SIG-M5 treated with dmso at 0.1 percent for 504 hours (cell line): ENCODE results near the gene BBX.

Experiments
- DNase-seq: peaks from one replicate; lab custom pipeline; 2025; ENCODE audit not compliant: unreplicated experiment; lab: John Stamatoyannopoulos, UW

The BBX gene

DNA sequence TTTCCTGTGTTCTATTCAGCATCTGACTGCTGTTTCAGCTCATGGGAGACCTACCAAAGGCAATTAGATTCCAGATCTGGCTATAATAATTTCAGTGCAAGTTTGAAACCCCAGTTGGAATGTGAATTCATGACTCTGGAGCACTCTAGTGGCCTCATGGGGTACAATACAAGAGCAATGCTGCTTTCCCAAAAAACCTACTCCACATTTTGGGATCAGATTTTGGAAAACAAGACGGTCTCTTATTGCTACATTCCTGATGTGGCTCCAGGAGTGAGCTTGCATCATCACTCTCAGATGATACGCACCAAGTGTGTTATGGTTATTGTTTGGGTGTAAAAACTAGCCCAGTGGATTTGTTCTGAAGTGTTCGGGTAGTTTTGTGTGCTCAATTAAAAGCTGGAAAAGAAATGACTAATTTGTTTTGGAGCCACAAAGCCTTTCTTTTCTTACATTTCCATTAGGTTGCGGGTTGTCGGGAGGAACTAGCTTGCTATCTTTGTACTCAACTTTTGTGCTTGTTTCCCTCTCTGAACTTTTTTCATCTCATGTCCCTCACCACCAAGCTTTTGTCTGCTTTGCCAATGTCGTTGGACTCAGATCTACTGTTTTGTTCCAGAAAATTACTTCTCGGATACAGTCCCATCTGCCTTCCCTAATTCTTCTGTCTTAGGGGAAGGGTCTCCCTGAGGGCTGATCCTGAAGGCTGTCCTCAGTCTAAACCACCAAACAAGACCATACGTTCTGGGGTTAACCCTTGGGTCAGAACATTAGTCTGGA, 272.1 kb downstream of the BBX start:
- no peak for DNase-seq

DNA sequence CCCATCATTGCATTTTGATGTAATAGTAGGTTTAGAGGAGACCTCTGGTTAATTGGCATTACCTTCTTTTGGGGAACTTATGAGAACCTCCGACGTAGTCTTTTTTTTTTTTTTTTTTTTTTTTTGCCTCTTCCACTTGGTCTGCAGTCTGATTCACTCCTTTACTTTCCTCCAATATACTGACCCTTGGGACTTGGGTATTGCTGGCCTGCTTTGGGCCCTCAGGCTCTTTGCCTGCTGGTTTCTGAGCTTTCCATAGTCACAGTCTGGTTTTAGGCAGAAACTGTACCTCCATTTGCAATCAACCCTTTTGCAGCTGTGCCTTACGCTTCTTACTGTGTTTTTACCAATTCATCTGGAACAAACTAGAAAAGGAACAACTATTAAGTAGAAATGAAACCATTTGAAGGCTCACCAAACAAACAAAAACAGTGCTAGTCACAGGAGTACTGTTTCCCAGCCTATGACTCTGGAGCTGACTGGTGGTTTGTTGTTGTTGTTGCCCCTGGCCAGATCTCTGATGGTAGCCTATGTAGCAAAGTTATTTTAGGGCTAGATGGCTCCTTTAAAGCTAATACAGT, 272.8 kb downstream of the BBX start:
- no peak for DNase-seq

DNA sequence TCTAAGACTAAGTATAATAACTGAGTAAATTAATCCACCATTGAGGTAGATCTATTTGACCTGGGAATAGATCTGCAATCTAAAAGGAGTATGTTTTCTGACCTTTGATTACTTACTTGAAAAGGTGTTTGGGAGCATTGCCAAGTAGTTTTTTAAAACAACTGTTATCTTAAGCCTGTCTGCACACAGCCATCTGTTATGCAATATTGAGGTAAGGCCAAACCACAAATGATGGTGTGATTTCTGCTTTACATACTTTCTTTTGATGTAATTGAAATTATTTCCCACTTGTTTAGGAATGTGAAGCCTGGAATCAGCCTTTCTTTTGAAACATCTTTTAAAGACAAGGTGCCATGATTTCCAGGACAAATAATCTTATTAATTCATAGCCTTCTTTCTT, 274.0 kb downstream of the BBX start:
- DNase-seq: peak; percentile 41

DNA sequence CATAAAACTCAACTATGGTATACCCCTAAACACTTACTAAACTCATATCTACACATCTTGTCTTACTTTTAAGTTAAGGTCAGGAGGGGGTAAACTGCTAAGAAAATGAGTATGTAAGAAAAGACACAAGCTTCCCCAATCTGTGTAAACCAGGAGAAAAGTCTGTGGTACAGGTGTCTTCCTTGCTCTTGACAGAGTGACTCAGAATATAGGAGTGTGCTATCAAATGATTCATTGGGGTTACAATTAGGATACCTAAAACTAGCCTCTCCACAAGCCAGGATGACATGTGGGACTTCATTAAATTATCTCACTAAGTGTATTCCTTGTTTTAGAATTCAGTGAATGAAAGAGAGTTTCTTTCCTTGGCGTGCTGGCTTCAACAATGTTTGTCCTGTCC, 274.8 kb downstream of the BBX start:
- no peak for DNase-seq

DNA sequence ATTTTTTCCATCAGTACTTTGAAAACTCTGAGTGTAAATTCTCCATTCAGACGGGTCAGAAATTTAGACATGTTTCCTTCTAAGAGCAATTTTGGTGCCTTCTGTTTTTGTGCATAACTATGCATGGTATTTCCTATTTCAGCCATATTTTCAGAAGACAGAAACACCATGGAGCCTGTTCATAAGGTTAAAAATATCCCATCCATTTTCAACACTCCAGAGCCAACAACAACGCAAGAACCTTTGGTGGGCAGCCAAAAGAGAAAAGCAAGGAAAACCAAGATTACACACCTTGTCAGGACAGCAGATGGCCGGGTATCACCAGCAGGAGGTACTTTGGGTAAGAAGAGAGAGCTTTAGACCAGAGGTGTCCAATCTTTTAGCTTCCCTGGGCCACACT, 275.6 kb downstream of the BBX start:
- DNase-seq: no peak

DNA sequence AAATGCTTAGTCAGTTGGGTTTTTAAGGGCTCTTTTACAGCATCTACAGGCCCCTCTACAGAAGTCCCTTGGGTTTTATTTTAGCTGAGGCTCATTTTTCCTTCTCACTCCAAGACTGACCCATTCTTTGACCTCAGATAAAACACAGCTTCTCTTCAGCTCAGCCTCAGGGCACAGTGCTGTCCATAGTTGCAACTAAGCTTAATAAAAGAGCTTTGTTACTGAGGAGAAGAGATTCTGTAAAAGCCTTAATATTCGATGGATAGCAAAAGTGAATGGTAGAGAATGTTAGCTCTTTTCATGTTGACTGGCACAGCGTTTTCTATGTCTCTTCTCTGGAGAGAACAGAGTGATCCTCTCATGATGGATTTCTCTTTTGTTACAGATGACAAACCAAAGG, 277.9 kb downstream of the BBX start:
- no peak for DNase-seq

DNA sequence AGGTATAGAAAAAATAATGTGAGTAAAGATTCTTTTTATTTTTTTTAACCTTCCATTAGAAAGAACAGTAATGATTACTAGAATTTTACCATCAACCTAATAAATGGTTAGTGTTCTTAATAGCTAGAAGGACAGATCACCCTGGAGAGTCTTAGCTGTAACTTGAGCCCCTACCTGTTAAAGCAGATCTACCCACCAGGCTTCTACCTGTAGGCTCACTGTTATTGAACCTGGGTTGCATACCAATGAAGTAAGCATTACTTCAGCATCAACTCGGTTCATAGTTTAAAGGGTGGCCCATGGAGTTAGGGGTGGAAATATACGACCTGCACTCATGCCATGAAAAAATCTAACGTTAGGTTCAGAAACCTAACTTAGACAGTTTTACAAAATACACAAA, 280.4 kb downstream of the BBX start:
- no peak for DNase-seq

DNA sequence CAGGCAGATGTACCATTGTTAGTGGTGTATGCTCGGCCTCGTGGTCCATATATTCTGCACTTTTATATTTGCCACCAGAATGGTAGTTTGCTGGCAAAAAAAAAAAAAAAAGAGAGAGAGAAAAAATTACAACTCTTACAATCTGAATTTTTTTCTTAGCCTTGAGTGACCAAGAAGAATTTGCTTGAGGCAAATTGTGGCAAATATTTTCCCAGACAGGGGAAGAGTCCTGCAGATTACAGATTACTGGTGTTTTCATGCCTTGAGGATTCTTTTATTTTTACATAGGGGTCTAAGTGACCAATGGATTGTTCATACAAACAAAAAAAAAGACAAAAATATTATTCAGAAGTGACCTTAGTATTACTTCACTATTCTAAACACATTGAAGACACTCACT, 283.3 kb downstream of the BBX start:
- DNase-seq: no peak

DNA sequence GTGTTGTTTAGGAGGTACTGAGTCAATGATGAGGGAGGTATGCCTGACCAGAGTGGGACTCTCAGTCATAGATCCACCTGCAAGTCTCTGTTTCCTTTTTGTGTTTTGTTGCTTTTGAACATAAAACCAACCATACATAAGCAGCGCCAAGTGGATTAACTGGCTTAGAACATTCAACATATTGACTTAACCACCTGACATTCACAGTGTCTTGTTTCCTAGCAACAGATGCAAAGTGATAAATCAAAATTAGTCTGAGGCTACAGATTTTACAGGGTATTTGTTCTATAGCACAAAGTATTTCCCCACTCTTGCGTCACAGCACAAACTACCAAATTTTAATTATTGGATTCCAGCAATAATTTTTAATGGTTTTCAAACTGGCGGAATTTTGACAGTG, 283.8 kb downstream of the BBX start:
- no peak for DNase-seq

DNA sequence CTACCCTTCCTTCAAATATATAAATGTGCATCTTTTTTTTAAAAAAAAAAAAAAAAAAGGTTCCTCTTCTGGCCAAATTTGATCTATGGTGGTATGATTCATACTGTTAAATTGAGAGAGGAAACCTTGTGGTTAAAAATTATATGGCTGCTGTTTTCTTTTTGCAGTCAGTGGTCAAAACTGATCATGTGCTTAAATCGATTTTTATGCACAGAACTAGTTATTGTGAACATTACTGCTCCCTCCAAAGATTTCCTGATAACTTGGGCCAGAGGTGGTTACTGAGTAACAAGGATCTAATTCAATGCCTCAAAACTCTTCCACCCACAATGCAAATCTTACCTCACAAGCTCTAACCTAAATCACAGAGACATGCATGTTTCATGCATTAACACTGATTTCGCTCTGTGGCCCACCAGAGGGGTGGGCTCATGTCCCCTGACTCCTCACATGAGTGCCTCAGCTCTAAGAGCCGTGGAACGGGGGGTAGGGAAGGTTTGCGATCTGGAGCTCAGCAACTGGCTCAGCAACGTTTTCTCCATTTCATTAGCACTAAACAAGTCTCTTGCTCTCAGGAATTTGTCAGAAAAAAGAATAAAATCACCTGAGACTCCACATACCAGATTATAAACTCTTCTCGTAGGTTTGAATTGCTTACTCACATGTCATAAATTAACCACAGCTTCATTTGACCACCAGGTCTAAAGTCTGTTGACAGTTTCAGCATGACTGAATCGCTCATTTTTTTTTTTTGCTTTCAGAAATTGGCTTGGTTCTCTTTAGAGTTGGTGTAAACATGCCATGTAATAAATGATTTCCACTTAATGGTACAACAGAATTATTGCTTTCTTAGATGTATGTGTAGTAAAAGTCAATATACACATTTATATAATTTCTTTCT, 287.7 kb downstream of the BBX start:
- DNase-seq: peak; percentile 34

DNA sequence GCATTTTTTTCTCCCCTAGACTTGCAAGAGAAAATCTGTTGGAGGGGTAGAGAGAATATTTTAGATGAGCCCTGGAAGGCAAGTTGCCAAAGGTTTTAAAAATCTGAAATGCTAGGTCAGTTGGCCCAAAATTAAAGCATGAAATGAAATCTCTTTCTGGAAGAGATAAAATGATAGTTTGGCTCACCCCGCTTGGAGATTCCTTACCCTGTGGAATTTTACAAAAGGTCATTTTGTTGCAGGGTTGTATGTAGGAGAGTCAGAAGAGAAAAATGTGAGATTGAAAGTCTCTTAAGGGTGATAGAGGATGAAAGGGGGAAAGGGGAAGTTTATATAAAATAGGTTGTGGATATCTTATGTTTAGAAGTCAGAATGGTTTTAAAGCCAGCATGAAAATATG, 290.3 kb downstream of the BBX start:
- no peak for DNase-seq

DNA sequence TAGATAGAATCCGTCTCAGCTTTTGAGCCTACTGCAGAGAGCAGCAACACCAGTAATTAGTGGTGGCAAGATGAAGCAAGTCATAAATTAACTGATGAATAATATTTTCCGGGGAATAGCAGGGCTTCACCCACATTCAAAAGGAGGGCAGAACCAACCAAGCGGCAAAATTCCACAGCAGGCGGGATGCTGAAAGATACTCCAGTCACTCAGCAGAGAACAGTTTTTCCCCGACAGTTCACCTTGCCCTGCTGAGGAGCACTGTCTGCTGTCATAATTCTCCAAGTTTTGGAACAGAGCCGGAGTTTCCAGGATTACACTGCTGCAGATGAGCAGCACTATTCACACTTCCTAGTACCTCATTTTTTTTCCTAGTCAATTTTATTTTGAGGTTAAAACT, 293.3 kb downstream of the BBX start:
- DNase-seq: no peak

DNA sequence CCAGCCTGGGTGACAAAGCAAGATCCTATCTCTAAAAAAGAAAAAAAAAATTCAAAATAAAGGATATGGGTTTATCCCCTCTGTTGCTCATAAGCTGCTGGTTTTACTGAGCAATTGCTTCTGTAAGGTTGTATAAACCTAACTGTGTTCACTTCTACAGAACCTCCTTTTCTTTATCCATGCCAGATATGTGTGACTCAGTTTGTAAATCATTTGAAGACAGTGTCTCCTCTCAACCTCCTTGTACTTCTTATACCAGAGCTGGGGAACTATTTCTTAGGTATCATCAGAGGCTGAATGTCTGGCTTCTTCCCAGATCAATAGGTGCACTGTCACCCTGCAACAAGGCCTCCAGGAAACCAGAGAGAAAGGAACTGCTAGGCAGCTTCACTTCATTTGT, 294.3 kb downstream of the BBX start:
- DNase-seq: no peak

DNA sequence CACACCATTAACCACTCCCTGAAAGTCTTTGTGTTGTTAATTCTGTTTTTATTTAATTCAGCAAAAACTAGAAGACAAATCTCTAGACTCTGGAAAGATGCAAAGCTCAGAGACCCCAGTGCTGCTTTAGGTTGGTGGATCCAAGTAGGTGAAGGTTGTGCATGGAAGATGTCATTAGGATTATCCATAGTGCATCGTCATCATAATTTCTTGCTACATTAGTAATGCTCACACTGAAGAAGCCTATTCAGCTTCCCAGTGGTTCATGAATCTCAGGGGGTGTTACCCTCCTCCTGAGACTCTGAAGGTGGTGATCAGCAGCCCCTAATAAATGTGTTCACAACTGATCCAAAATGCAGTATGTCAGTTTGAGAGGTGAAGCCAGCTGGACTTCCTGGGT, 295.3 kb downstream of the BBX start:
- no peak for DNase-seq

DNA sequence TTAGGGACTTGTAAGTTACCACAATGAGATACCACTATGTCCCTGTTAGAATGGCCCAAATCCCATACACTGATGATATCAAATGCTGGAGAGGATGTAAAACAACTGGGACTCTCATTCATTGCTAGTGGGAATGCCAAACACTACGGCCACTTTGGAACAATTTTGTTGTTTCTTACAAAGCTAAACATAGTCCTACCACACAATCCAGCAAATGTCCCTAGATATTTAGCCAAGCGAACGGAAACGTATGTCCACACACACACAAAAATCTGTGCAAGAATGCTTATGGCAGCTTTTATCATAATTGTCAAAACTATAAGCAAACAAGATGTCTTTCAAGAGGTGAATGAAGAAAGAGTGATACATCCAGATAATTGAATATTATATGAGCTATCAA, 296.9 kb downstream of the BBX start:
- no peak for DNase-seq

DNA sequence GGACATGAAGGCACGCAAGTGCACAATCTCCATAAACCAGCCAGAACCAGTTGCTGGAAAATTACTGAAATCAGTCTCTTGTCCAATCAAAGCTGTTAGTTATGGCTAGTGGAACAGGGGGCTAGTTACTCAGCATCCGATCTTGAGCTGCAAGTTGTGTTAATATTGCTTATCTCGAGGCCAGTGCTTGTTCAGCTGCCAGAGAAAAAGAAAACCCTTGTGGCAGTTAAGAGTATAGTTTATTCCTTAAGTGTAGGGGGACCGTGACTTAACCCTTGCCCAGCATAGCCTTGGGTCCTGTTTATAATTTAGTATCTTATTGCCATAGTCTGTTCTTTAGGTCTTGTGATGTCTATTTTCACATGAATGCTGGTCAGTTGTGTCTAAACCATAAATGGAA, 299.5 kb downstream of the BBX start:
- no peak for DNase-seq

DNA sequence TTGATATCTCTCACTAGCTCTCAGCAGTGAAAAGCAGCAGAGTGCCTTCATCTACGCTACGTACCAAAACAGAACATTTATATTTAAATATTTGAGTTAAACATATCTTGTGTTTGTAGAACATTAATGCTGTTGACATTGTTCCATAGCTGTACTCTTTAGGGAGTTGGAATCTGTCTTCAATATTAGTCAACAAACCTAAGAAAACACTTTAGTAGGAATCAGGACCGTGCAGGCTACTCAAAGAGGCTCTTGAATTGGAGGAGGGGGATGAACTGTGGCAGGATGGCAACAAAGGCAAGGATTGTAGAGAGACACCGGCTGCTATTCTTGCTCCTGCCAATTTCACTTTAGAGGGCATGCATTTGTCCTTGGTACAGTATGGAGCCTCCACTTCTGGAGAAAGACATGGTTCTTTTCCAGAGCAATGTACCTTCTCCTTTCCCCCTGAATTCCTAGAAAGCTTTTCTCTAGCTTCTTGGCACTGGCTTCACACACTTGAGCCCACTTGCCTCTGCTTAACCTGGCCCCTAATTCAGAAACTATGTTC, 302.1 kb downstream of the BBX start:
- no peak for DNase-seq

DNA sequence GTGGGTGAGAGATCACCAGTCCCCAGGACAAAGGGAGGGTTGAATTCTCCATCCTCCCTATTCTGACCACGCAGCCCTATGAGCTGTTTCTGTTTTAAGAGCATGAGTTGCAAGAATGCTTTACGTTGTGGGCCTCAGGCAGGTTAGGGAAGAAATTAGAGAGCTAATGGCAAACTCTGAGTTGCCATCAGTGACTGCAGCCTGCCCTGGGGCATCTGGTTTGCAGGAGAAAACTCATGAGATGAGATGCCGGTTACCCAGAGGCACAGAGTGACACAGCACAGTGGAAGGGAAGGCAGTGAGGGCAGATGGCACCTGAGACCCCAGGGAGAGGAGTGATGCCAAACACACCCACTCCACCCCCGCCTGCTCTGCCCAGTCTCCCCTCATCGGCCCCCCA, 302.8 kb downstream of the BBX start:
- DNase-seq: no peak

DNA sequence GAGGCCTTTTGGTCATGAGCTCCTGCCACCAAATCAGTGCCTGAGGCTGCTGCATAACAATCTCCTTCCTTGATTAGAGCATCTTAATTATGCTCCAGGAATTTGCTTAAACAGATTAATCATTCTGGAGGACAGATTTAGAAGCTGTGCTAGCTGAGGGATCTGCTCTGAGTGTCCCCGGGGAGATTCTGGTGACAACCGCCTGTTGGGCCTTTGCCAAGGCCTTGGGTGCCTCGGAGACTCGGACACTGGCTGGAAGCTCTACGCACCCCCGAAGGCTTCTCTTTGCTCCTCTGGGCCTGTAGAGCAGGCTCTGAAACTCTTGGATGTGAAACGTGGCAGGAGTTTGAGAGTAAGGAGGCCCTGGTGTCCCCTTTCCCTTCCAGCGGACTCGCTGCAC, 304.0 kb downstream of the BBX start:
- DNase-seq: no peak

DNA sequence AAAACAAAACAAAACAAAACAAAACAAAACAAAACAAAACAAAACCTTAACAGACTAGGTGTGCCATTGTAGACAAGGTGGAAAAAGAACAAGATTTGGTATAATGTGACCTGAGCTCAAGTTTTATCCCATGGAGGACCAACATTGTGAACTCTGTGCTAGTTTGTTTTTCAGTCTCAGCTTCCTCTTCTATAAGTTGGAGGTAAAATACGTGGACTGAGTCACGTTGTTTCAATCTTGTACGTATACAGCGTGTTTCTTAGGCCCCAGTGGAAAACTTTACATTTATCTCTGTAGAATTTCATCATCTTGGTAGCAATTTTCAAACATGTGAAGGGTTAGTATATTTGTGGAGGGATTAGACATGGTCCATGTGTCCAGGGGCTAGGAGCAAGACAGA, 306.4 kb downstream of the BBX start:
- DNase-seq: no peak

DNA sequence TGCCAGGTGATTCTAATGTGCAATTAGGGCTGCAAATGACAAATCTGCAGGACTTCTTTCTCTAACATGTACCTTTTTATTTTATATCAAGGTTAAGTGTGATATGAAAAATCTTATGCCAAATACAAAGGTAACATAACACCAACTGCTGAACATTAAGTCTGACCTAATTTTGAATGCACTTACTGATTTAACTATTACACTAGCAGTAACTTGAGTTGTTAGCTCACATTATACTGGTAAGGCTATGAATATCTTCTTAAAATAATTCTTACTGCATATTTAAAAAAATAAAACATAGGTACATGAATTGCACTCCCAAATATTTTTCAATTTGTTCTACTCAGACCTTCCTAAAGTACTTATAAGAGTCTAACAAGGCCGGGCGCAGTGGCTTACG, 308.8 kb downstream of the BBX start:
- no peak for DNase-seq

DNA sequence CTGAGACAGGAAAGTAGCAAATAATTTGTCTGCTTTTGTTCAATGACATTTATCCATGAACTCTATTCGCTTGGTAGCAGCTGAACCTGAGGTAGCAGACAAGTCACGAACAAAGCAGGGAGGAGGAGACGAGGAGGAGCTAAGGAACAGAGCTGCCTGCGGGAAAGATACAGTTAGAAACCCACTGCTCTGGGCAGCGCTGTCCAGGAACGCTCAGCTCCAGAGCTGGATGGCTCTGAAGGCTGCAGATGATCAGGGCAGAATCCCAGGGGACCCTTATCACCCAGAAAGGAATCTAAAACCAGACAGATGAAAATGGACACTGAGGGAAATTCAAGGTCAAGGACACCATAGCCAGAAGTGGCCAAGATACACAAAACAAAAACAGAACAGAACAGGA, 310.3 kb downstream of the BBX start:
- no peak for DNase-seq
